ENCODE data around the gene PARVB. TPM values are rescaled to one million over a fixed set of nuclear protein-coding genes. Genes with fewer than 3 reads are reported as not detected.

Gene PARVB
- total and polyA plus RNA-seq, 2 of the 8 experiments (the other 6 are each of a cell fraction or from before 2014, with no cell fraction given), result 14.5 to 18.6 TPM

GRCh38 chr22:44163536-44163935, 139.4 kb downstream of the PARVB start (continued):
- TF ChIP-seq, protein P1, sequence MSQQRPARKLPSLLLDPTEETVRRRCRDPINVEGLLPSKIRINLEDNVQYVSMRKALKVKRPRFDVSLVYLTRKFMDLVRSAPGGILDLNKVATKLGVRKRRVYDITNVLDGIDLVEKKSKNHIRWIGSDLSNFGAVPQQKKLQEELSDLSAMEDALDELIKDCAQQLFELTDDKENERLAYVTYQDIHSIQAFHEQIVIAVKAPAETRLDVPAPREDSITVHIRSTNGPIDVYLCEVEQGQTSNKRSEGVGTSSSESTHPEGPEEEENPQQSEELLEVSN (IDR thresholded peaks at IDR 0.05), result no peak
- TF ChIP-seq BCL11A (IDR thresholded peaks at IDR 0.05; ENCODE audit: low read depth in 2 of 2, low read length in 2 of 2) (no peak), NANOG (IDR thresholded peaks at IDR 0.05; ENCODE audit: insufficient read depth, low read depth, low read length, poor library complexity, severe bottlenecking) (no peak), SIN3A (conservative IDR thresholded peaks at IDR 0.05 in 1 of 2, IDR thresholded peaks at IDR 0.05 in 1 of 2; ENCODE audit: low read depth in 1 of 2, low read length in 2 of 2) (no peak)
